UCSD-AML1 (cell line): ENCODE measurements around the gene IP6K3.

Source experiments
- DNase-seq: peaks from one replicate; lab custom pipeline; 2025; ENCODE audit not compliant: unreplicated experiment; lab: John Stamatoyannopoulos, UW

The IP6K3 gene

DNA sequence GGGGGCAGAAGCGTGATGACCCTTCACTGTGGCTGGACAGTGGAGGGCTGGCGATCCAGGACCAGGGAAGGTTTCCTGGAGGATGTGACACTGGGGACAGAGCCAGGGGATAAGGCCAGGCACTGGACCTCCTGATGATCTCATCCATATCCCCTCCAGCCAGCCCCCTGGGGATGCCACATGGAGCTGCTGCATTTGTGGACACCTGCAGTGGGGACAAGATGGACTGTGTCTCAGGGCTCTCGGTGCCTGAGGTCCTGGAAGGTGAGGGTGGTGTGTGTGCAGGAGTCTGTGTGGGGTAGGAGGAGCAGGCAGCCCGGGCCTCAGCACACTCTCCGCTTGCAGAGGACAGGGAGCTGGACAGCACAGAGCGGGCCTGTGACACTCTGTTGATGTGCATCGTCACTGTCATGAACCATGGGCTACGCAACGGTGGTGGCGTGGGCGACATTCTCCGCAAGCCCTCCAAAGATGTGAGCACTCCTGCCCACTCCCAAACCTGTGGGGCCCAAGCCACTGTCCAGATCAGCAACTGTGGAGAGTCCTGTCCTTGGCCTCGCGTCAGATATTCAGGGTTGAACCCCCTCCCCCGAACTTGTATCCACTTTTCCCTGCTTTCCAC, 55.1 kb downstream of the IP6K3 start:
- no peak for DNase-seq

DNA sequence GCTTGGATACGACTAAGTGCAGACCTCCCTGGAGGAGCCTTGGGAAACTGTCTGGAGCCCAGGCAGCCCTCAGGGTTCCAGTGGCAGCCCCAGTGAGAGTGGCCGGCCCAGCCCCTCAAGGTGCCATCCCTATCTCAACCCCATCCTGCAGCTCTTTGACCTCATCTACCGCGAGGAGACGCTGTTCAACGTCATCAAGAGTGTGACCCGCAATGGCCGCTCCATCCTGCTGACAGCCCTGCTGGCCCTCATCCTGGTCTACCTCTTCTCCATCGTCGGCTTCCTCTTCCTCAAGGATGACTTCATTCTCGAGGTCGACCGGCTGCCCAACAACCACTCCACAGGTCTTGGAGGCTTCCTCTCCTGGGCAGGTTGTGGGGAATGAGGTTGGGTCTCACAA, 55.9 kb downstream of the IP6K3 start:
- DNase-seq: no peak

DNA sequence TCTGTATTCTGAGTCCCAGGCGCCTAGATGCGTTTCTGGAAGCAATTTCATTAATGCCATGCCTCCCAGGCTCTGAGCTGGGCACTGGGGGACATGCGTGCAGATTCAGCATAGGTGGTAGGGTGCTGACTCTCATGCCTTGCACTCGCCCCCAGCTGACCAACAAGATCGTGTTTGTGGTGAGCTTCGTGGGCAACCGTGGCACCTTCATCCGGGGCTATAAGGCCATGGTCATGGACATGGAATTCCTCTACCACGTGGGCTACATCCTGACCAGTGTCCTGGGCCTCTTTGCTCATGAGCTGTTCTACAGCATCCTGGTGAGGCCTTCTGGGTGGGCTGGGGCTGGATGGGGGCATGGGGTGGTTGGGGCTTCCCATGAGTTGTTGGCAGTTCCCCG, 56.8 kb downstream of the IP6K3 start:
- DNase-seq: no peak

DNA sequence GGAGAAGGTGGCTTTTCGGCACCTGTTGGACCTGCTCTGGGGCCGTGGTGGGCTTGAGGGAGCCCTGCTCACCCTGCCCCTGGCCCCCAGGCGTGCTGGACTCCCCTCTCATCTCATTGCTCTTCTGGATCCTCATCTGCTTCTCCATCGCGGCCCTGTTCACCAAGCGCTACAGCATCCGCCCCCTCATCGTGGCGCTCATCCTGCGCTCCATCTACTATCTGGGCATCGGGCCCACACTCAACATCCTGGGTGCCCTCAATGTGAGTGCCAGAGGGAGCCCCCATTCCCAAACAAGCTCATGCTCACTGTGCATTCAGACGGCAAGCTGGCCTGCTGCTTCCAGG, 57.6 kb downstream of the IP6K3 start:
- no peak for DNase-seq

DNA sequence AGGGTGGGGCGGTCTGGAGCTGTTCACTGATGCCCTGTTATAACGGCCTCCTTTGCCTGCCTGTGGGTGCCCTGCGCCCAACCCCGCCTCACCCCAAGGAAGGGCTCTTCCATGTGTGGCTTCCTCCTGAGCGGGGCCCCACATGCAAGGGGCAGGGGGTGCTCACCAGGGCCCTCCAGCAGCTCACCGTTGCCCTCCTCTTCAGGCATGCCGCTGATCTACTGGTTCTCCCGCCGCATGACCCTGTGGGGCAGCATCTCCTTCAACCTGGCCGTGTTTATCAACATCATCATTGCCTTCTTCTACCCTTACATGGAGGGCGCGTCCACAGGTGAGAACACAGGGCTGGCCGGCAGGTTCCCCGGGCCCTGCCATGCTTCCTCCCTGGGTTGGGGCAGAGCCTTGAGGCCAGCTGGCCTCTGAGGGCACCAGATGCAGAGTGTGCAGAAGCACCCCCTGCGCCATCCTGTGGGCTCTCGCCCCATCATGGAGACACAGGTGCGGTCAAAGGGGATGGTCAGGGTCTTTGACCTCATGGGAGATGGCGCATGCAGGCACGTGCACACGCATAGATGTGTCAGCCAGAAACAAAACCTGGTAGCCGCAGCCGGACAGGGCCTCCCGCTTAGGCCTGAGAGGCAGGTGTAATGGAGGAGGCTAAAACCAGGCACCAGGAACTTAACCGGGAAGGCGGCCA, 58.1 kb downstream of the IP6K3 start:
- no peak for DNase-seq

DNA sequence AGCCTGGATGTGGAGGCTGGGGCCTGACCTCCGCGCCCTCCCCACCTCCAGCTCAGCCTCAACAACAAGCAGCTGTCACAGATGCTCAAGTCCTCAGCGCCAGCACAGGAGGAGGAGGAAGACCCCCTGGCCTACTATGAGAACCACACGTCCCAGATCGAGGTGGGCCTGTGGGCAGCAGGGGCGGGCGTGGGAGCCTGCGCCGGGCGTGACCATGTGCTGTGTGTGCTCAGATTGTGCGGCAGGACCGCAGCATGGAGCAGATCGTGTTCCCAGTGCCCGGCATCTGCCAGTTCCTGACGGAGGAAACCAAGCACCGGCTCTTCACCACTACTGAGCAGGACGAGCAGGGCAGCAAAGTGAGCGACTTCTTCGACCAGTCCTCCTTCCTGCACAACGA, 58.7 kb downstream of the IP6K3 start:
- no peak for DNase-seq

DNA sequence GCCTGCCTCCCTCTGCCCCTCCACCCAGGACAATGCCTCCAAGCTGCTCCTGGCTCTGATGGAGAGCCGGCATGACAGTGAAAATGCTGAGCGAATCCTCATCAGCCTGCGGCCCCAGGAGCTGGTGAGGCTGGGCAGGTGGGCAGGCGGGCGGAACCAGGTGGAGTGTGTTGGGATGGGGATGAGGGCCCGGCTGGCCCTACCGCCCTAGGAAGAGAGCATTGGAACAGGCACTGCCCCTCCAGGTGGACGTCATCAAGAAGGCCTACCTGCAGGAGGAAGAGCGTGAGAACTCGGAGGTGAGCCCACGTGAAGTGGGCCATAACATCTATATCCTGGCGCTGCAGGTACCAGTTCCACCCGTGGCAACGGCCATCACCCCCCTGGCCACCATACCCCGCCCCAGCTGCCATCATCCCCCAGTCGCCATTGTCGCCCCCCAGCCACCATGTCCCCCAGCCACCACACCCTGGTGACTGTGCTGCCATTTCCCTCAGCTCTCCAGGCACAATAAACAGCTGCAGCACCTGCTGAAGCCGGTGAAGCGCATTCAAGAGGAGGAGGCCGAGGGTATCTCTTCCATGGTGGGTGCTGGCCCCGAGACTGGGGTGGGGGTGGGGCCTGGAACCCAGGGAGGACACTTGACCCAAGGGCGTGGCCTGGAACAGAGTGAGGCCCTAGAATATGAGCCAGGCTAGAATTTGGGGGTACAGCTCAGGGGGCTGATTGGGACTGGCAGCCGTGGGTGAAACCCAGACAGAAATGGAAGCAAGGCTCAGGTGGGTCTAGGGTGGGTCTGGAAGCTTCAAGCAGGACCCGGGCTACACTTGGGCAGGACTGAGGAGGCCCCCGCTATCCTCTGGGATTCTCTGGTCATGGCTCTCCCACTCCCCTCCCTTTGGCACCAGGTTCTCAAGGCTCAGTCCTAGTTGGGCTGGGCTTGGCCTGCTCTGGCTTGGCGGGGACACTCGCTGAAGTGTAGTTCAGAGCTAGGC, 59.4 kb downstream of the IP6K3 start:
- no peak for DNase-seq

DNA sequence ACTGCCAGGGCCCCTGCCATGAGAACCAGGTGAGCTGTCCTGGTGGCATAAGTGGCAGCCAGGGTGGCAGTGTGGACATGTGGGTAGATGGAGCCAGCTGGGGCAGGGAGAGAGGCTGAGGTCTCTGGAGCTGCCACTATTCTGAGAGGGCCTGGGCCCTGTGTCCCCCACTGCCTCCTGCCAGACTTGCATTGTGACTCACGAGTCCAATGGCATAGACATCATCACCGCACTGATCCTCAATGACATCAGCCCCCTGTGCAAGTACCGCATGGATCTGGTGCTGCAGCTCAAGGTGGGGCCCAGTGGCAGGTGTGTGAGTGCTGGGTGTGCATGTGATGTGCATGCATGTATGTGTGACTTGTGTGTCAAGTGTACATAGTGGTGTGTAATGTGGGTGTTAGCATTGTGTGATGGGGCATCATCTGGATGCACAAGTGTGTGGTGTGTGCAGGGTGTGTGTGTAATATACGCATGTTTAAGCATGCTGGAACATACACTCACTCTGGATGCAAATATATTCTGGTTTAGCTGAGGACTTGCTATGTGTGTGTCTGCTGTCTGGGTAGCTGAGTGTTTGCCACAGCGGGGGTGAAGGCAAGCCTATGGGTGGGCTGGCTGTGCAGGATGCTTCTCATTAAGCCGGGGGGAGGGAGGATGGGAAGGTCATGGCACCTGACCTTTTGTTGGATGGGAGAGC, 60.3 kb downstream of the IP6K3 start:
- no peak for DNase-seq

DNA sequence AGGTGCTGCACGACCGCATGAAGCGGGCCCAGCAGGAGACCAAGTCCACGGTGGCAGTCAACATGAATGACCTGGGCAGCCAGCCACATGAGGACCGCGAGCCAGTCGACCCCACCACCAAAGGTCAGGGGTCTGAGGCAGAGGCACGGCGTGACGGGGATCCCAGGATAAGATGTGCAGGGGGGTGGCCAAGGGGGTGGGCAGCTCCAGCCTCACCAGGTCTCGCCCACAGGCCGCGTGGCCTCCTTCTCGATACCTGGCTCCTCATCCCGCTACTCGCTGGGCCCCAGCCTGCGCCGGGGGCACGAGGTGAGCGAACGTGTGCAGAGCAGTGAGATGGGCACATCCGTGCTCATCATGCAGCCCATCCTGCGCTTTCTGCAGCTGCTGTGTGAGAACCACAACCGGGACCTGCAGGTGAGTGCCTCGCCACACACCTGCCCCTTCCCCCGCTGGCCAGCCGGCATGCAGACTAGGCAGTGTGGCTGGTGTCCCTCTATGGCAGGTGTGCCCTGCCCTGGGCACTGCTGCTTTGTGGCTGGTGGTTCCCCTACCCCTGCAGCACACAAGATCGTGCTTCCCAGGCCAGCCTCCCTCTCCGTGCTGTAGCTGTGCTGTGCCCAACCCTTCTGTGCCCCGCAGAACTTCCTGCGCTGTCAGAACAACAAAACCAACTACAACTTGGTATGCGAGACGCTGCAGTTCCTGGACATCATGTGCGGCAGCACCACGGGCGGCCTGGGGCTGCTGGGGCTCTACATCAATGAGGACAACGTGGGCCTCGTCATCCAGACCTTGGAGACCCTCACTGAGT, 61.1 kb downstream of the IP6K3 start:
- DNase-seq: no peak

DNA sequence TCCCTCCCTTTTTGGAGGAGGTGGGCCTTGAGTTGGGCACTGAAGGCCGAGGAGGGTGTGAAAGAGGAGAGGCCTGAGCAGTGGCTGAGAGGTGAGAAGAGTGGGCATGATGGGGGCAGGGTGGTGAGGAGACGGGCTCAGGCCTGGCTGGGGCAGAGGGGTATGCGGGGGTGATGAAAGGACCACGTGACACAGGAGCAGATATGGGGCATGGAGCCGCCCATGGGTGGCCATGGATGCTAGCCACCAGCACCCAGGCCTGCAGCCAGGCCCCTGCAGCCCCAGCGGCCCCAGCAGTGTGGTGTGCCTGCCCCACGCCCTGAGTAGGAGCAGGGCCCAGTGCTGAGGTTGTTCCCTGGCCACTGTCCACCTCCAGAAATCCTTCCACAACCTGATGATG, 61.7 kb downstream of the IP6K3 start:
- DNase-seq: no peak

DNA sequence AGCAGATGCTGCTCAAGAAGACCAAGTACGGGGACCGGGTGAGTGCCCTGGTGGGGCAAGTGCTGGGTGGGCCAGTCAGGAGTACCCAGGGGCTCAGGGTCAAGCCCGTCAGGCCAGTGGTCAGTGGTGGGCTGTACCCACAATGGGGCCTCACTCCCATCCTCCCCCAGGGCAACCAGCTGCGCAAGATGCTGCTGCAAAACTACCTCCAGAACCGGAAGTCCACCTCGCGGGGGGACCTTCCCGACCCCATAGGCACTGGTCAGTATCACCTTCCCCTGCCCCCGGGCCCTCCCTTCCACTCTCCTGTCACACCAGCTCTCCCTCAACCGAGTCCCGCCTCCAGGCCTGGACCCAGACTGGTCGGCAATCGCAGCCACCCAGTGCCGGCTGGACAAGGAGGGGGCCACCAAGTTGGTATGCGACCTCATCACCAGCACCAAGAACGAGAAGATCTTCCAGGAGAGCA, 62.2 kb downstream of the IP6K3 start:
- DNase-seq: no peak

DNA sequence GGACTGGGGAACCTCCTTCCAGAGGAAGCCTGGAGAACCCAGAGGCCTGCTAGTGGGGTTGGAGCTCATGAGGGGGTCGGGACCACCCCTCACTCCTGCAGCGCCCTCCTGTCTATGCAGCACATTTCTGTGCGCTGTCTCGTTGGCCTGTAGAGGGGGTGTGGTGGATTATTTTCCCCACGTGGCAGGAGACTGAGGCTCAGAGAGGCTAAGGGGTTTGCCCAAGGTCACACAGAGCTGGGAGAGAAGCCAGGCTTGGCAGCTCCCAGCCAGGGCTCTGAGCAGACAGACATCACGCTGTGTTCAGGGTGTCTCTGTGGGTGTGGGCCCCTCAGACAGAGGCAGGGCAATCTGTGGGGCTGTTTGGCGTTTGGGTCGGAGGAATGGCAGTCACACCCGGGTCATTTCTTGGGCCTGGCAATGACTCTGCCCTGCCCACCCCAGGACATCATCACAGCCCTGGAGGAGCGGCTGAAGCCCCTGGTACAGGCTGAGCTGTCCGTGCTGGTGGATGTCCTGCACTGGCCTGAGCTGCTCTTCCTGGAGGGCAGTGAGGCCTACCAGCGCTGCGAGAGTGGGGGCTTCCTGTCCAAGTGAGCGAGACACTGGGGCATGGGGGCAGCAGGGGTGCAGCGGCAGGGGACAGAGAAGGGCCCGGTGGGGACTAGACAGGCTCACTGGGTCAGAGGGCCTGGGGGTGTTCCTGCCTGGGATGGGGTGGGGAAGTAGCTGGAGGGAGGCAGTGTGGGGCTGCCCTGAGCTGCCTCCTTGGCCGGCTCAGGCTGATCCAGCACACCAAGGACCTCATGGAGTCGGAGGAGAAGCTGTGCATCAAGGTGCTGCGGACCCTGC, 62.9 kb downstream of the IP6K3 start:
- DNase-seq: no peak

DNA sequence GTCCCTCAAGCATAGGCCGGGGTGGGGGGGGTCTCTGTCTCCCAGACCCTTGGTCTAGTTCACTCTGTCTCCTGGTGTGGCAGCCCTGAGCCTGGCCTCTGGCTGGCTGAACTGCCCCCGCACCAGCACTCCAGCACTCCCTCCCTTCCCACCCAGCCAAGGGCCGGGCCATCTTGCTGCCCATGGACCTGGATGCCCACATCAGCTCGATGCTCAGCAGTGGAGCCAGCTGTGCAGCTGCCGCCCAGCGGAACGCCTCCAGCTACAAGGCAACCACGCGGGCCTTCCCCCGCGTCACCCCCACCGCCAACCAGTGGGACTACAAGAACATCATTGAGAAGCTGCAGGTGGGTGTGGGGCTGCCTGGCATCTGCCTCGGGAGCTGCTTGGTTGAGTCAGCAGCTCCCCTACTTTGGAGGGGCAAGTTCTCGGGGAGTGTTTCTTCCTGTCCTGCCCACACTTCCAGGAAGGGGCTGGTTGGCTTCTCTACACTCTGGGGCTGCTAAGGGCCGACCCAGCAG, 63.6 kb downstream of the IP6K3 start:
- peak; percentile 39 for DNase-seq

DNA sequence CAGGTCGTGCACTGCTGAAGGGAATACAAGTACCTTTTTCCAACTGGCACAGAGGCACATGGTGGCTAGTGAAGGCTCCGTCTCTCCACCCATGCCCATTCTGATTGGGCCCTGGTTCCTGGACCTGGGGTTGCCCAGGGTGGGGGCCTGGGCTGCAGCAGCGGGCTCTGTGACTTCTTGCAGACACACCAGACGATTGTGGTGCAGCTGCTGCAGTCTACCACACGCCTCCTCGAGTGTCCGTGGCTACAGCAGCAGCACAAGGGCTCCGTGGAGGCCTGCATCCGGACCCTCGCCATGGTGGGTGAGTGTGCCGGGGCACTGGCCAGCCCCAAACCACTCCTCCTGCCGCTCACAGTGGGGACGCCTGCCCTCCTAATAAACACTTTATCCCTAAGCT, 64.4 kb downstream of the IP6K3 start:
- no peak for DNase-seq

DNA sequence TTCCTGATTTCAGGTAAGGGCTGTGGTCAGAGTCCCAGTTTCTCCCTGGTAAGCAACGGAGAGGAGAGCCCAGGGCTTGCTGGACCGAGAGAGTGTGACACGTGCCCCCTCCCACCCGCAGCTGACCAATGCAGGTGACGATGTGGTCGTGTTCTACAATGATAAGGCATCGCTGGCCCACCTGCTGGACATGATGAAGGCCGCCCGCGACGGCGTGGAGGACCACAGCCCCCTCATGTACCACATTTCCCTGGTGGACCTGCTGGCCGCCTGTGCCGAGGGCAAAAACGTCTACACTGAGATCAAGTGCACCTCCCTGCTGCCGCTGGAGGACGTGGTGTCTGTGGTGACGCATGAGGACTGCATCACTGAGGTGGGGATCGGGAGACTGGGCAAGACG, 66.9 kb downstream of the IP6K3 start:
- no peak for DNase-seq

DNA sequence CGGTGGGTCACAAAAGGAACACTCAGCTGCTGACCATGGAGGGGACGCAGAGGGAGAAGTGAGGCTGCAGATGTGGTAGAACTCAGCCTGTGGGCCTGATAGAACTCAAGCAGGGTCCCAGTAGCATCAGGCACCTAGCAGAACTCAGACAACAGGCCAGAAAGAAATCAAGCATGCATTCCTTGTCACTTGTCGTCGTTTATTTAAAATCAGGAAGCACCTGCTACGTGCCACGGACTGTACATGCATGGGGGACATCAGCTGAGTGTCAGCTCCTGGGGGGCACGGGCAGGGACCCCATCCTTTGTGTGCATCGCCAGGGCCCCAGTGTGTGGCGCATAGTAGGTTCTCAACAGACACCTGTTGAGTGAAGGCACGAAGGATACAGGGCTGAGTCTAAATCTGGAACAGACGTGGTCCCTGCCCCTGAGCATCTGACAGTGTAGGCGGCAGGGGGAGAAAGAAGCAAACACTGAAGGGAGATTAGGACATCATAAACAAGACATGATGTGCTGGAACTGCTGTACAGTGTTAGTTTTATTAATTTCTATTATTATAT, 67.7 kb downstream of the IP6K3 start:
- no peak for DNase-seq

DNA sequence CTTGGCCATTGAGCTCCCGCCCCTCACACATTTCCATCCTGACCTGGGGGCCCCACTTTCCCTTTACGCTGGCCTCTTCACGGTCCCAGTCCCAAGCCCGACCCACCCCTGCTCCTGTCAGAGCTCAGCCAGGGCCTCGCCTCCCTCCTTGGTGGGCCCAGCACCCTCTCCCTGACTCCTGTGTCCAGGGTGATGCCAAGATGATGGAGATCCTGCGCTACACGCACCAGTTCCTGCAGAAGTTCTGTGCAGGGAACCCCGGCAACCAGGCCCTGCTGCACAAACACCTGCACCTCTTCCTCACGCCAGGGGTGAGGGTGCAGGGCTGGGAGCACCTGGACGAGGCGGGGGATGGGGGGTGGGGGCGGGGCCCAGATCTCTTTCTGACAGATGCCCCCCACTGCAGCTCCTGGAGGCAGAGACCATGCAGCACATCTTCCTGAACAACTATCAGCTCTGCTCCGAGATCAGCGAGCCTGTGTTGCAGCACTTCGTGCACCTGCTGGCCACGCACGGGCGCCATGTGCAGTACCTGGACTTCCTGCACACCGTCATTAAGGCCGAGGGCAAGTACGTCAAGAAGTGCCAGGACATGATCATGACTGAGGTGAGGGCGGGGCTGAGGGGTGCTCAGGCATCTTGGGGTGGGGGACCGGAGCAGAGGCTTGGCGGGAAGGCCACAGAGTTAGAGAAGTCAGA, 68.3 kb downstream of the IP6K3 start:
- no peak for DNase-seq

DNA sequence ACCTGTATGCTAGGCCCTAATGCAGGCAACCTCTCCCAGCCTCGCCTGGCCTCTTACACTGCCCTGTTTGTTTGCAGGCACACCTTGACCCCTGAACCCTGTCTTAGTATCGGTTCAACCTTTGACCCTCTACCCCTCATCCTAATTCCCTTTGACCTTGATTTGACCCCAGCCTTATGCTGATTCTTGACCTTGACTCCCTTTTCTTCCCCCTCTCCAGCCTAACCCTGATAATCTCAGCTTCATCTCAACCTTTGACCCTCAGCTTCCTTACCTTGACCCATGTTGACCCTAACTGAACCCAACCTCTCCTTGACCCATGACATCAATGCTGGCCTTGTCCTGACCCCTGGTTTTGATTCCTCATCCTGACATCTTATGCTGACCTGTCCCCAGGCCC, 69.0 kb downstream of the IP6K3 start:
- DNase-seq: no peak
